ENCODE data around the gene ERBB4. TPM values are rescaled to one million over a fixed set of nuclear protein-coding genes. Genes with fewer than 3 reads are reported as not detected.

ERBB4 gene
- total RNA-seq, 1 experiment from 2014 or later, result 40.6 TPM

DNA sequence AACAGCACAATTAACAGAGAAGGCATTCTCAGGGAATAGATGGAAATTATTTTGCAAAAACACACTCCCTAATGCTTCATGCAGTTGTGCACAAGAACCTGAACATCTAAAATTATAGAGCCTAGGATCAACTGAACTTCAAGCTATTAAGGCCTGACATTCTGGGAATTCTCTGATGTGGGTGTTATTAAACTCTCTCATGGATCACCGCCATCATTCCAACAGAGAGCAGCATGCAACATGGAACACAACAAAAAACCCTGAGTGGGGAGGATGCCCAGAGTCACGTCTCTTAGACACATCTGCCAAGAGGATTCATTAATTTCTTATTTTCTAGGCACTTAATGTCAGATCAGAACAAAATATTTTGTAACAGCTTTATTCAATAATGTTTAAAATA, 543.8 kb downstream of the ERBB4 start:
- CTCF ChIA-PET, result no interaction called here
- TF ChIP-seq EZH2 (IDR thresholded peaks at IDR 0.05; ENCODE audit: borderline replicate concordance, low read depth, low read length, poor library complexity, severe bottlenecking), result no peak
- TF ChIP-seq, protein P1, sequence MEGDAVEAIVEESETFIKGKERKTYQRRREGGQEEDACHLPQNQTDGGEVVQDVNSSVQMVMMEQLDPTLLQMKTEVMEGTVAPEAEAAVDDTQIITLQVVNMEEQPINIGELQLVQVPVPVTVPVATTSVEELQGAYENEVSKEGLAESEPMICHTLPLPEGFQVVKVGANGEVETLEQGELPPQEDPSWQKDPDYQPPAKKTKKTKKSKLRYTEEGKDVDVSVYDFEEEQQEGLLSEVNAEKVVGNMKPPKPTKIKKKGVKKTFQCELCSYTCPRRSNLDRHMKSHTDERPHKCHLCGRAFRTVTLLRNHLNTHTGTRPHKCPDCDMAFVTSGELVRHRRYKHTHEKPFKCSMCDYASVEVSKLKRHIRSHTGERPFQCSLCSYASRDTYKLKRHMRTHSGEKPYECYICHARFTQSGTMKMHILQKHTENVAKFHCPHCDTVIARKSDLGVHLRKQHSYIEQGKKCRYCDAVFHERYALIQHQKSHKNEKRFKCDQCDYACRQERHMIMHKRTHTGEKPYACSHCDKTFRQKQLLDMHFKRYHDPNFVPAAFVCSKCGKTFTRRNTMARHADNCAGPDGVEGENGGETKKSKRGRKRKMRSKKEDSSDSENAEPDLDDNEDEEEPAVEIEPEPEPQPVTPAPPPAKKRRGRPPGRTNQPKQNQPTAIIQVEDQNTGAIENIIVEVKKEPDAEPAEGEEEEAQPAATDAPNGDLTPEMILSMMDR (conservative IDR thresholded peaks at IDR 0.05; ENCODE audit: low read depth, low read length), result no peak
- Histone ChIP-seq H3K36me3 (ENCODE audit: insufficient read depth, low read length, poor library complexity, severe bottlenecking) (no peaks in the 10 kb centered on the region), H3K9me3 (ENCODE audit: low read depth, low read length, poor library complexity, severe bottlenecking) (no peaks in the 10 kb centered on the region), H3K27me3 (replicated peaks; ENCODE audit: insufficient read depth, low read depth, low read length, poor library complexity) (no peaks in the 10 kb centered on the region), H3K27ac (ENCODE audit: low read depth, low read length, poor library complexity, severe bottlenecking) (no peak overlapping the region), H3K4me3 (ENCODE audit: low read depth, low read length, poor library complexity, severe bottlenecking) (no peak overlapping the region), H3K4me1 (ENCODE audit: insufficient read depth, low read length, poor library complexity, severe bottlenecking) (peaks cover 10% of the 10 kb centered on the region)
- BruUV-seq (replicated peaks), result no TSS peak
- no peak for DNase-seq (ENCODE audit: low spot score)
- intact Hi-C loops (cut with micrococcal nuclease; ENCODE audit: unreplicated experiment), result loop anchor here (10.0 kb wide), 1 partner anchor 520 kb away; no protein-coding TSS in a partner anchor
- POLR2A ChIA-PET (ENCODE audit: low non-redundant PET), result no interaction called here

DNA sequence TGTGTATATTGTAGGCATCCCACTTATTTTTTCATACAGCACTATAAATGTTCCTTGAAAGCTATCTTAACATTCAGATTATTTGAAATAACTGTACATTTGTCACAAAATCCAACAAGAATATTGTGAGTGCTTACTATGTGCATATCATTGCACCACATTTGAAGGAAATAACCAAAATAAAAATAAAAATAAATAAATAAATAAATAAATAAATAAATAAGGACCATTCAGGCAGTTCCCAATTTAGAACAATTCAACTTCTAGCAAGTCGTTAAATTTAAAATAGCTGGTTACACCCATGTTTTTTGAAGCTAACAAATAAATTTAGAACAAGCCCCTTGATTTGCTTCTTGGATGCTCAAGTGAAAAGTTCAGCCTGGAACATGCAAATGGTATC, 548.3 kb downstream of the ERBB4 start:
- intact Hi-C loops (cut with micrococcal nuclease; ENCODE audit: unreplicated experiment), result loop anchor here (10.0 kb wide), 1 partner anchor 516 kb away; no protein-coding TSS in a partner anchor
- CTCF ChIA-PET, result no interaction called here

DNA sequence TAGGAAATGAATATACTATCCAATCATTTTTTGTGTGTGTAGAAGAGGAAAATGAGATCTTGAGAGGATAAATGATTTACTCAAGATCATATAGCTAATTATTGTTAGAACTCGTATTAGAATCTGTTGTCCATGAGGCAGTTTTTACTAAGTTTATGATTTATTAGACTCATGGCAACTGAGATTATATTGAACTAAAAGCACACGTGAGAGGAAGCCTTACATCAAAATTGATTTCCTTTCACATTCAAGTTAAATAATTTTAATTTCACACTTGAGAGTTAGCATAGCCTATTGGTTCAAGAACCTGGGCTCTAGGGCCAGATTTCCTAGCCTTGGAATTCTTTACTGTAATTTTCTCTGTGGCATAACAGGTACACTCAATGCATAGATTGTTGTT, 552.3 kb downstream of the ERBB4 start:
- no peaks in the 10 kb centered on the region for H3K36me3 ChIP-seq (ENCODE audit: insufficient read depth, low read length, poor library complexity, severe bottlenecking)
- DNase-seq (ENCODE audit: low spot score), result no peak
- CTCF ChIA-PET, result no interaction called here

More for the DNA sequence above, 548.3 kb downstream of the ERBB4 start:
- no TSS peak for BruUV-seq (replicated peaks)
- no peak overlapping the region for H3K4me3 ChIP-seq (ENCODE audit: low read depth, low read length, poor library complexity, severe bottlenecking)
- H3K27me3 ChIP-seq (replicated peaks; ENCODE audit: insufficient read depth, low read depth, low read length, poor library complexity), result no peaks in the 10 kb centered on the region
- H3K4me1 ChIP-seq (ENCODE audit: insufficient read depth, low read length, poor library complexity, severe bottlenecking), result peaks cover 11% of the 10 kb centered on the region
- TF ChIP-seq EZH2 (IDR thresholded peaks at IDR 0.05; ENCODE audit: borderline replicate concordance, low read depth, low read length, poor library complexity, severe bottlenecking), result no peak
- TF ChIP-seq, protein P1 (conservative IDR thresholded peaks at IDR 0.05; ENCODE audit: low read depth, low read length), result no peak
- no peaks in the 10 kb centered on the region for H3K9me3 ChIP-seq (ENCODE audit: low read depth, low read length, poor library complexity, severe bottlenecking)
- H3K27ac ChIP-seq (ENCODE audit: low read depth, low read length, poor library complexity, severe bottlenecking), result no peak overlapping the region
- no peak for DNase-seq (ENCODE audit: low spot score)
- POLR2A ChIA-PET (ENCODE audit: low non-redundant PET), result no interaction called here
- no peaks in the 10 kb centered on the region for H3K36me3 ChIP-seq (ENCODE audit: insufficient read depth, low read length, poor library complexity, severe bottlenecking)

More for the DNA sequence above, 552.3 kb downstream of the ERBB4 start:
- intact Hi-C loops (cut with micrococcal nuclease; ENCODE audit: unreplicated experiment), result no loop called here
- Histone ChIP-seq H3K9me3 (ENCODE audit: low read depth, low read length, poor library complexity, severe bottlenecking) (no peaks in the 10 kb centered on the region), H3K27ac (ENCODE audit: low read depth, low read length, poor library complexity, severe bottlenecking) (no peak overlapping the region), H3K27me3 (replicated peaks; ENCODE audit: insufficient read depth, low read depth, low read length, poor library complexity) (no peaks in the 10 kb centered on the region), H3K4me1 (ENCODE audit: insufficient read depth, low read length, poor library complexity, severe bottlenecking) (peaks cover 11% of the 10 kb centered on the region), H3K4me3 (ENCODE audit: low read depth, low read length, poor library complexity, severe bottlenecking) (no peak overlapping the region)
- no TSS peak for BruUV-seq (replicated peaks)
- TF ChIP-seq, protein P1 (conservative IDR thresholded peaks at IDR 0.05; ENCODE audit: low read depth, low read length), result no peak
- no peak for TF ChIP-seq EZH2 (IDR thresholded peaks at IDR 0.05; ENCODE audit: borderline replicate concordance, low read depth, low read length, poor library complexity, severe bottlenecking)
- POLR2A ChIA-PET (ENCODE audit: low non-redundant PET), result no interaction called here
